Vagina (tissue), 2 donors: ENCODE results near the gene RESP18.

Experiments used
- POLR2A ChIP-seq, 2 donors: fragments of 450-650 bp; IDR thresholded peaks; one replicate each; pipeline ENCODE4 v1.6.1; 2017; ENCODE audit warnings: antibody characterized with exemption in 2 of 2, mild to moderate bottlenecking in 2 of 2, moderate library complexity in 2 of 2
- TF ChIP-seq, protein P1 (sequence below), 3 experiments: fragments of 450-650 bp in 2 of 3; fragments of 200-600 bp in 1 of 3; sonication (generic) in 1 of 3; IDR thresholded peaks; one replicate each; pipeline ENCODE4 v1.5.1; 2017 to 2019; ENCODE audit warnings: antibody characterized with exemption in 3 of 3, mild to moderate bottlenecking in 2 of 3, moderate library complexity in 2 of 3

DNA sequence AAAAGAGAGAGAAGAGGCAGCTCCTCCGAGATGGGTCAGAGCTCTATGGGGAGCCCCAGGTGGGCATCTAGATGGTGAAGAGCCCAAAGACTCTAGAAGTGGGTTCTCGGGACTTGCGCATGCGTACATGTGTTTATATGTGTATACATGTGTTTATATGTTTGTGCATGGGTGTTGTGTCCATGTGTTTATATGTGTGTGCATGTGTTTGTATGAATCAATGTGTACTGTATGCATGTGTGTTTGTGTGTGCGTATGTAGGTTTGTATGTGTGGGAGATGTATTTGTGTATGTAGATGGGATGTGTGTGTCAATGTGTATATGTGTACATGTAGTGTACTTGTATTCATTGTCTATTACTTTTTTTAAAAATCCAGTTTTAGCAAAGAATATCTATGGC, 29.5 kb upstream of the RESP18 start:
- TF ChIP-seq POLR2A (IDR thresholded peaks at IDR 0.05) = no peak
- TF ChIP-seq, protein P1, sequence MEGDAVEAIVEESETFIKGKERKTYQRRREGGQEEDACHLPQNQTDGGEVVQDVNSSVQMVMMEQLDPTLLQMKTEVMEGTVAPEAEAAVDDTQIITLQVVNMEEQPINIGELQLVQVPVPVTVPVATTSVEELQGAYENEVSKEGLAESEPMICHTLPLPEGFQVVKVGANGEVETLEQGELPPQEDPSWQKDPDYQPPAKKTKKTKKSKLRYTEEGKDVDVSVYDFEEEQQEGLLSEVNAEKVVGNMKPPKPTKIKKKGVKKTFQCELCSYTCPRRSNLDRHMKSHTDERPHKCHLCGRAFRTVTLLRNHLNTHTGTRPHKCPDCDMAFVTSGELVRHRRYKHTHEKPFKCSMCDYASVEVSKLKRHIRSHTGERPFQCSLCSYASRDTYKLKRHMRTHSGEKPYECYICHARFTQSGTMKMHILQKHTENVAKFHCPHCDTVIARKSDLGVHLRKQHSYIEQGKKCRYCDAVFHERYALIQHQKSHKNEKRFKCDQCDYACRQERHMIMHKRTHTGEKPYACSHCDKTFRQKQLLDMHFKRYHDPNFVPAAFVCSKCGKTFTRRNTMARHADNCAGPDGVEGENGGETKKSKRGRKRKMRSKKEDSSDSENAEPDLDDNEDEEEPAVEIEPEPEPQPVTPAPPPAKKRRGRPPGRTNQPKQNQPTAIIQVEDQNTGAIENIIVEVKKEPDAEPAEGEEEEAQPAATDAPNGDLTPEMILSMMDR (IDR thresholded peaks at IDR 0.05) = no peak
